ENCODE data around the gene NRCAM. TPM values are rescaled to one million over a fixed set of nuclear protein-coding genes. Genes with fewer than 3 reads are reported as not detected.

Gene NRCAM
- total and polyA plus RNA-seq, 10 of the 15 experiments (the other 5 are each of a cell fraction or from before 2014, with no cell fraction given), result 0.30 to 2.0 (median 1.0) TPM

- TF ChIP-seq, protein P1, sequence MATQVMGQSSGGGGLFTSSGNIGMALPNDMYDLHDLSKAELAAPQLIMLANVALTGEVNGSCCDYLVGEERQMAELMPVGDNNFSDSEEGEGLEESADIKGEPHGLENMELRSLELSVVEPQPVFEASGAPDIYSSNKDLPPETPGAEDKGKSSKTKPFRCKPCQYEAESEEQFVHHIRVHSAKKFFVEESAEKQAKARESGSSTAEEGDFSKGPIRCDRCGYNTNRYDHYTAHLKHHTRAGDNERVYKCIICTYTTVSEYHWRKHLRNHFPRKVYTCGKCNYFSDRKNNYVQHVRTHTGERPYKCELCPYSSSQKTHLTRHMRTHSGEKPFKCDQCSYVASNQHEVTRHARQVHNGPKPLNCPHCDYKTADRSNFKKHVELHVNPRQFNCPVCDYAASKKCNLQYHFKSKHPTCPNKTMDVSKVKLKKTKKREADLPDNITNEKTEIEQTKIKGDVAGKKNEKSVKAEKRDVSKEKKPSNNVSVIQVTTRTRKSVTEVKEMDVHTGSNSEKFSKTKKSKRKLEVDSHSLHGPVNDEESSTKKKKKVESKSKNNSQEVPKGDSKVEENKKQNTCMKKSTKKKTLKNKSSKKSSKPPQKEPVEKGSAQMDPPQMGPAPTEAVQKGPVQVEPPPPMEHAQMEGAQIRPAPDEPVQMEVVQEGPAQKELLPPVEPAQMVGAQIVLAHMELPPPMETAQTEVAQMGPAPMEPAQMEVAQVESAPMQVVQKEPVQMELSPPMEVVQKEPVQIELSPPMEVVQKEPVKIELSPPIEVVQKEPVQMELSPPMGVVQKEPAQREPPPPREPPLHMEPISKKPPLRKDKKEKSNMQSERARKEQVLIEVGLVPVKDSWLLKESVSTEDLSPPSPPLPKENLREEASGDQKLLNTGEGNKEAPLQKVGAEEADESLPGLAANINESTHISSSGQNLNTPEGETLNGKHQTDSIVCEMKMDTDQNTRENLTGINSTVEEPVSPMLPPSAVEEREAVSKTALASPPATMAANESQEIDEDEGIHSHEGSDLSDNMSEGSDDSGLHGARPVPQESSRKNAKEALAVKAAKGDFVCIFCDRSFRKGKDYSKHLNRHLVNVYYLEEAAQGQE (IDR thresholded peaks at IDR 0.05; ENCODE audit: low read depth, low read length), result no peak
- TF ChIP-seq ZNF217 (IDR thresholded peaks at IDR 0.05), result no peak
- TF ChIP-seq IKZF2 (IDR thresholded peaks at IDR 0.05), result no peak
- no peak for TF ChIP-seq ZBTB40 (IDR thresholded peaks at IDR 0.05; ENCODE audit: borderline replicate concordance)
- no peak for TF ChIP-seq NR2F1 (conservative IDR thresholded peaks at IDR 0.05)
- TF ChIP-seq RAD51 (IDR thresholded peaks at IDR 0.05), result no peak
Observed at GRCh38 chr7:108287857-108288256, 168.4 kb downstream of the NRCAM start (continued).
